H1 (cell line): ENCODE results near the gene MEX3C. TPM values are rescaled to one million over a fixed set of nuclear protein-coding genes. Genes with fewer than 3 reads are reported as not detected.

Source experiments
- CTCF ChIA-PET: fragments of 300-600 bp; sonication (Branson Sonifier 250); formaldehyde crosslinking; loops from one replicate; lab custom pipeline; 2021; ENCODE audit not compliant: partially characterized antibody; lab: Charles Lee
- POLR2A ChIA-PET: fragments of 300-600 bp; sonication (Branson Sonifier 250); formaldehyde crosslinking; loops from one replicate; lab custom pipeline; 2021; ENCODE audit warnings: inconsistent platforms; ENCODE audit not compliant: partially characterized antibody; lab: Charles Lee
- DNase-seq, 2 experiments: peaks; one replicate each; pipeline versions ENCODE4 v3.0.0 to v3.0.0-alpha.2; 2010 to 2022; ENCODE audit warnings: low spot score in 2 of 2, low read depth in 1 of 2, mixed read lengths in 1 of 2
- FAIRE-seq: peaks from 2 replicates; lab custom pipeline; 2011; peaks lifted over from hg19 to GRCh38; lab: Jason Lieb, UNC
- H2AFZ ChIP-seq: 2 replicates; pipeline ENCODE4 v1.8.1; 2012; ENCODE audit warnings: low read length, inconsistent platforms
- H2AK5ac ChIP-seq: 2 replicates; pipeline ENCODE4 v1.6.1; 2013; ENCODE audit warnings: low read depth, low read length
- H2BK120ac ChIP-seq: replicated peaks from 2 replicates; pipeline ENCODE3; 2013; ENCODE audit warnings: low read depth, low read length, inconsistent platforms
- H2BK12ac ChIP-seq: 2 replicates; pipeline ENCODE4 v1.6.1; 2013; ENCODE audit warnings: low read depth, low read length
- H2BK15ac ChIP-seq: 2 replicates; pipeline ENCODE4 v1.6.1; 2013; ENCODE audit warnings: low read length
- H2BK20ac ChIP-seq: 2 replicates; pipeline ENCODE4 v1.6.1; 2013; ENCODE audit warnings: low read length
- H2BK5ac ChIP-seq: 2 replicates; pipeline ENCODE4 v1.6.1; 2013; ENCODE audit warnings: low read depth, low read length
- H3K14ac ChIP-seq: 2 replicates; pipeline ENCODE4 v1.6.1; 2013; ENCODE audit warnings: inconsistent platforms; ENCODE audit not compliant: insufficient read length
- H3K18ac ChIP-seq: 2 replicates; pipeline ENCODE4 v1.6.1; 2013; ENCODE audit warnings: low read length; ENCODE audit errors: extremely low read depth
- H3K23ac ChIP-seq: 2 replicates; pipeline ENCODE4 v1.6.1; 2013; ENCODE audit warnings: inconsistent platforms; ENCODE audit not compliant: insufficient read length
- H3K23me2 ChIP-seq: 2 replicates; pipeline ENCODE4 v1.6.1; 2013; ENCODE audit warnings: low read depth, low read length
- H3K27ac ChIP-seq: 2 replicates; pipeline ENCODE4 v1.6.1; 2011; ENCODE audit warnings: low read depth, low read length, inconsistent platforms
- H3K27me3 ChIP-seq, 4 experiments: replicated peaks in 1 of 4; 1 replicate in 1 of 4; 2 replicates in 3 of 4; pipeline versions ENCODE4 v1.6.1 to v1.8.1; 2011 to 2013; ENCODE audit warnings: low read length in 3 of 4, mild to moderate bottlenecking in 3 of 4, inconsistent platforms in 2 of 4, mixed read lengths in 2 of 4, moderate library complexity in 1 of 4; ENCODE audit not compliant: control insufficient read depth in 3 of 4, insufficient read depth in 3 of 4; ENCODE audit errors: extremely low read depth in 1 of 4
- H3K36me3 ChIP-seq, 4 experiments: 2 replicates each; pipeline versions ENCODE4 v1.6.1 to v1.8.1; 2011 to 2013; ENCODE audit warnings: mild to moderate bottlenecking in 4 of 4, low read length in 3 of 4, moderate library complexity in 2 of 4, control low read depth in 1 of 4, inconsistent platforms in 1 of 4; ENCODE audit not compliant: insufficient read depth in 4 of 4, control insufficient read depth in 2 of 4
- H3K4ac ChIP-seq: replicated peaks from 2 replicates; pipeline ENCODE3; 2013; ENCODE audit warnings: low read length, low read depth, mixed read lengths, inconsistent platforms; ENCODE audit not compliant: insufficient read length
- H3K4me1 ChIP-seq, 4 experiments: replicated peaks in 1 of 4; 1 replicate in 1 of 4; 2 replicates in 3 of 4; pipeline versions ENCODE4 v1.6.1 to v1.8.1; 2011 to 2013; ENCODE audit warnings: low read length in 3 of 4, inconsistent platforms in 2 of 4, mixed read lengths in 1 of 4; ENCODE audit not compliant: insufficient read depth in 4 of 4, control insufficient read depth in 3 of 4
- H3K4me2 ChIP-seq, 2 experiments: 2 replicates each; pipeline versions ENCODE4 v1.6.1 to v1.8.1; 2011 to 2013; ENCODE audit warnings: low read depth in 2 of 2, low read length in 2 of 2, control low read depth in 1 of 2, inconsistent platforms in 1 of 2, mild to moderate bottlenecking in 1 of 2; ENCODE audit not compliant: insufficient read depth in 1 of 2
- H3K4me3 ChIP-seq, 4 experiments: fragments of 200-600, 300-600 bp in 1 of 4; sonication (generic), shearing (Covaris generic), sonication (Bioruptor Twin) in 1 of 4; 2 replicates each; pipeline versions ENCODE4 v1.5.1 to v1.8.1; 2011 to 2016; ENCODE audit warnings: low read length in 4 of 4, low read depth in 3 of 4, control low read depth in 2 of 4, inconsistent platforms in 2 of 4, mild to moderate bottlenecking in 2 of 4, mixed read lengths in 1 of 4, moderate library complexity in 1 of 4; ENCODE audit not compliant: insufficient read depth in 2 of 4; ENCODE audit errors: extremely low read depth in 1 of 4
- H3K56ac ChIP-seq: replicated peaks from 2 replicates; pipeline ENCODE3; 2013; ENCODE audit warnings: low read depth, mild to moderate bottlenecking, mixed read lengths, low read length, inconsistent platforms; ENCODE audit not compliant: insufficient read length
- H3K79me1 ChIP-seq: 2 replicates; pipeline ENCODE4 v1.6.1; 2013; ENCODE audit warnings: low read depth, low read length, control low read depth
- H3K79me2 ChIP-seq, 2 experiments: 2 replicates each; pipeline versions ENCODE4 v1.6.1 to v1.8.1; 2012 to 2013; ENCODE audit warnings: low read length in 2 of 2, mild to moderate bottlenecking in 2 of 2, inconsistent platforms in 1 of 2; ENCODE audit not compliant: insufficient read depth in 2 of 2, control insufficient read depth in 1 of 2
- H3K9ac ChIP-seq, 4 experiments: replicated peaks in 1 of 4; 1 replicate in 1 of 4; 2 replicates in 3 of 4; pipeline versions ENCODE4 v1.6.1 to v1.8.1; 2011 to 2013; ENCODE audit warnings: low read depth in 3 of 4, low read length in 3 of 4, control low read depth in 2 of 4, mild to moderate bottlenecking in 2 of 4, moderate library complexity in 2 of 4, inconsistent platforms in 1 of 4; ENCODE audit errors: extremely low read depth in 1 of 4
- H3K9me3 ChIP-seq, 2 experiments: 2 replicates each; pipeline versions ENCODE4 v1.6.1 to v1.8.1; 2012 to 2013; ENCODE audit warnings: mild to moderate bottlenecking in 2 of 2, moderate library complexity in 2 of 2, control low read depth in 1 of 2, inconsistent platforms in 1 of 2, low read depth in 1 of 2, low read length in 1 of 2, mixed read lengths in 1 of 2; ENCODE audit not compliant: insufficient read depth in 2 of 2
- H4K20me1 ChIP-seq, 2 experiments: replicated peaks in 1 of 2; 2 replicates each; pipeline versions ENCODE3 to v1.8.1; 2011 to 2013; ENCODE audit warnings: inconsistent platforms in 2 of 2, low read length in 2 of 2, mild to moderate bottlenecking in 1 of 2; ENCODE audit not compliant: insufficient read depth in 2 of 2, control insufficient read depth in 1 of 2
- H4K5ac ChIP-seq: 2 replicates; pipeline ENCODE4 v1.6.1; 2013; ENCODE audit warnings: low read length, low read depth, mixed read lengths, inconsistent platforms; ENCODE audit not compliant: insufficient read length
- H4K8ac ChIP-seq: 2 replicates; pipeline ENCODE4 v1.8.0; 2013; ENCODE audit warnings: mild to moderate bottlenecking, moderate library complexity, low read length, inconsistent platforms; ENCODE audit not compliant: insufficient read depth; ENCODE audit errors: extremely low read depth
- H4K91ac ChIP-seq: replicated peaks from 2 replicates; pipeline ENCODE3; 2013; ENCODE audit warnings: low read length, mixed read lengths, inconsistent platforms; ENCODE audit not compliant: insufficient read length
- CBX8 ChIP-seq: fragments of 300-800, 300-1000 bp; sonication (generic); IDR thresholded peaks from 2 replicates; pipeline ENCODE4 v1.7.1; 2016; ENCODE audit warnings: low read depth, low read length, borderline replicate concordance
- CREB1 ChIP-seq: IDR thresholded peaks from 2 replicates; pipeline ENCODE4 v1.6.1; 2012; ENCODE audit warnings: inconsistent platforms
- EZH2 ChIP-seq: fragments of 200-600 bp; sonication (generic); IDR thresholded peaks from 2 replicates; pipeline ENCODE4 v1.7.1; 2012; ENCODE audit warnings: low read depth, mild to moderate bottlenecking, moderate library complexity, low read length, inconsistent platforms; ENCODE audit not compliant: severe bottlenecking
- MAFK ChIP-seq: IDR thresholded peaks from 2 replicates; pipeline ENCODE4 v1.6.1; 2012; ENCODE audit warnings: low read depth, mild to moderate bottlenecking, improper control_type of control experiment, low read length
- POLR2A ChIP-seq, 2 experiments: IDR thresholded peaks; 1 replicate in 1 of 2; 2 replicates in 1 of 2; pipeline ENCODE4 v1.6.1; 2011; ENCODE audit warnings: low read depth in 2 of 2, low read length in 2 of 2, mild to moderate bottlenecking in 2 of 2; ENCODE audit errors: control extremely low read depth in 1 of 2
- SIRT6 ChIP-seq: IDR thresholded peaks from one replicate; pipeline ENCODE4 v1.7.1; 2012; ENCODE audit warnings: low read length, inconsistent platforms
- WGBS, 2 experiments: shearing (Covaris generic) in 1 of 2; methylation state at CpG; one replicate each; pipeline versions ENCODE4 v1.1.6 to v1.1.7; 2013 to 2015; ENCODE audit warnings: low lambda C conversion rate in 2 of 2, mixed read lengths in 2 of 2, inconsistent platforms in 1 of 2, low coverage in 1 of 2, missing lambda C conversion rate in 1 of 2; ENCODE audit not compliant: insufficient replicate concordance in 2 of 2, insufficient coverage in 1 of 2, insufficient read length in 1 of 2; ENCODE audit errors: extremely low coverage in 1 of 2, missing lambda C conversion rate in 1 of 2; 5-methylcytosine and 5-hydroxymethylcytosine counted together
- polyA plus RNA-seq, 7 experiments: library from polyadenylated mRNA; depleted of rRNA in 3 of 7; stranded (reverse) in 5 of 7; unstranded in 2 of 7; fragments of >200 nt in 5 of 7; fragments of 200-250 nt in 2 of 7; gene quantifications; 1 replicate in 5 of 7; 2 replicates in 1 of 7; 4 replicates in 1 of 7; pipeline versions ENCODE4 v1.2.1 to v1.2.3, GENCODE V29; 2011 to 2013; ENCODE audit warnings: missing spikeins in 2 of 7, mixed read lengths in 2 of 7
- total RNA-seq: library from RNA; stranded (reverse); fragmentation: NEBNext Ultra II Directional; extraction: Animal tissue kit (Norgen Biotek cat#: 25700); gene quantifications from 2 replicates; pipeline ENCODE4 v1.2.1, GENCODE V29; 2021

The MEX3C gene
- total and polyA plus RNA-seq, 2 of the 8 experiments (the other 6 are each of a cell fraction or from before 2014, with no cell fraction given), result 48.2 to 103 TPM

- Histone ChIP-seq H3K9me3 (no peaks in the 10 kb centered on the region), H3K14ac (no peak overlapping the region), H3K36me3 (no peaks in the 10 kb centered on the region), H3K9ac (no peak overlapping the region), H3K23me2 (no peaks in the 10 kb centered on the region), H2AFZ (no peak overlapping the region), H2BK120ac (no peak overlapping the region), H2BK12ac (peak overlapping the region; percentile 75; the same call in 1 of the 2 replicates), H2BK5ac (no peak overlapping the region), H3K4me3 (no peak overlapping the region), H2BK15ac (no peak overlapping the region), H3K4me2 (no peak overlapping the region), H3K79me1 (no peaks in the 10 kb centered on the region), H2AK5ac (no peak overlapping the region), H2BK20ac (no peak overlapping the region), H3K27me3 (no peaks in the 10 kb centered on the region), H3K18ac (no peak overlapping the region), H4K8ac (0 out of 2 replicates have a peak overlapping the region, but pooled peaks have one; percentile 16), H3K4ac (no peak overlapping the region), H3K79me2 (no peaks in the 10 kb centered on the region), H4K20me1 (no peaks in the 10 kb centered on the region), H3K56ac (no peak overlapping the region), H3K4me1 (peaks cover 0 to 3% (median 0%) of the 10 kb centered on the region in 4 experiments; a peak in 1 of 7 replicates), H4K5ac (no peak overlapping the region), H4K91ac (no peak overlapping the region), H3K23ac (no peak overlapping the region), H3K27ac (no peak overlapping the region)
- FAIRE-seq (no peak), DNase-seq (no peak)
- TF ChIP-seq POLR2A (IDR thresholded peaks at IDR 0.05; ENCODE audit: control extremely low read depth in 1 of 2, low read depth in 2 of 2, low read length in 2 of 2) (no peak), CBX8 (no peak), SIRT6 (no peak), MAFK (no peak), CREB1 (no peak), EZH2 (no peak)
- ChIA-PET POLR2A (no interaction called here), CTCF (interaction anchor here (1.1 to 2.3 kb wide), 5 partner anchors 9 to 66 kb away, joined by 3 to 11 read pairs (median 4); no protein-coding TSS in a partner anchor)
- WGBS, 2 experiments, result 93% methylated on average over 6 of the region's 6 CpGs; no CpG with 5 or more reads in 1 of the 2 experiments
These were observed 65.1 kb downstream of the MEX3C start for GRCh38 chr18:51132256-51132935.
